Mucosa of rectum (tissue), 2 donors: ENCODE data around the gene NAIF1.
"Not testable (repeated sequence)": the region's sequence is repeated elsewhere in the genome, so short reads cannot be mapped to it uniquely, and the experiment has no call there.

Source experiments
- H3K27ac ChIP-seq, 2 donors: one replicate each; pipeline ENCODE4 v1.7.0; 2013; ENCODE audit warnings: inconsistent platforms in 2 of 2, low read depth in 2 of 2, low read length in 2 of 2
- H3K27me3 ChIP-seq, 2 donors: one replicate each; pipeline ENCODE4 v1.7.0; 2013; ENCODE audit warnings: low read length in 2 of 2; ENCODE audit not compliant: control insufficient read depth in 2 of 2, insufficient read depth in 2 of 2
- H3K36me3 ChIP-seq, 2 donors: one replicate each; pipeline ENCODE4 v1.7.0; 2013; ENCODE audit warnings: low read length in 2 of 2; ENCODE audit not compliant: control insufficient read depth in 2 of 2, insufficient read depth in 2 of 2
- H3K4me1 ChIP-seq, 2 donors: one replicate each; pipeline ENCODE4 v1.7.0; 2013; ENCODE audit warnings: low read length in 2 of 2, mild to moderate bottlenecking in 1 of 2; ENCODE audit not compliant: control insufficient read depth in 2 of 2, insufficient read depth in 2 of 2
- H3K4me3 ChIP-seq, 2 donors: one replicate each; pipeline ENCODE4 v1.7.0; 2013; ENCODE audit warnings: low read length in 2 of 2
- H3K9ac ChIP-seq, 2 donors: one replicate each; pipeline ENCODE4 v1.7.0; 2013; ENCODE audit warnings: low read length in 2 of 2, low read depth in 1 of 2, mild to moderate bottlenecking in 1 of 2
- H3K9me3 ChIP-seq, 2 donors: one replicate each; pipeline ENCODE4 v1.7.0; 2013; ENCODE audit warnings: low read length in 2 of 2; ENCODE audit not compliant: control insufficient read depth in 2 of 2
- donor health status: healthy.
- donor health status: Normal muscosa, but diverticular disease.

NAIF1 gene

GRCh38 chr9:128027705-128028104 lies 39.4 kb downstream of the NAIF1 start:
- H3K9me3 ChIP-seq = no peaks in the 10 kb centered on the region

GRCh38 chr9:128026773-128027541 lies 40.2 kb downstream of the NAIF1 start:
- Histone ChIP-seq H3K36me3 (no peaks in the 10 kb centered on the region), H3K27me3 (no peaks in the 10 kb centered on the region), H3K9ac (no peak overlapping the region), H3K27ac (peak overlapping the region; percentile 17 to 85), H3K9me3 (no peaks in the 10 kb centered on the region), H3K4me3 (no peak overlapping the region), H3K4me1 (peaks cover 0 to 10% of the 10 kb centered on the region in 2 donors)

More at GRCh38 chr9:128027705-128028104, 39.4 kb downstream of the NAIF1 start:
- H3K4me1 ChIP-seq = peaks cover 0 to 10% of the 10 kb centered on the region in 2 donors
- H3K9ac ChIP-seq = no peak overlapping the region
- no peaks in the 10 kb centered on the region for H3K36me3 ChIP-seq
- no peaks in the 10 kb centered on the region for H3K27me3 ChIP-seq
- H3K4me3 ChIP-seq = no peak overlapping the region
- peak overlapping the region in 1 of 2 donors; percentile 5 for H3K27ac ChIP-seq

- Histone ChIP-seq H3K27ac (peak overlapping the region; percentile 17 to 85), H3K4me1 (peaks cover 0 to 10% of the 10 kb centered on the region in 2 donors), H3K4me3 (no peak overlapping the region)
Measured at GRCh38 chr9:128026255-128026772, 40.8 kb downstream of the NAIF1 start.

GRCh38 chr9:128025736-128026135 lies 41.4 kb downstream of the NAIF1 start:
- Histone ChIP-seq H3K4me1 (peaks cover 0 to 10% of the 10 kb centered on the region in 2 donors), H3K4me3 (no peak overlapping the region), H3K36me3 (no peaks in the 10 kb centered on the region), H3K9ac (peak overlapping the region in 1 of 2 donors; percentile 17), H3K27ac (peak overlapping the region in 1 of 2 donors; percentile 58), H3K9me3 (no peaks in the 10 kb centered on the region), H3K27me3 (no peaks in the 10 kb centered on the region)

More at GRCh38 chr9:128026255-128026772, 40.8 kb downstream of the NAIF1 start:
- no peaks in the 10 kb centered on the region for H3K27me3 ChIP-seq
- H3K9ac ChIP-seq = no peak overlapping the region
- H3K9me3 ChIP-seq = no peaks in the 10 kb centered on the region
- no peaks in the 10 kb centered on the region for H3K36me3 ChIP-seq

- Histone ChIP-seq H3K36me3 (no peaks in the 10 kb centered on the region), H3K27me3 (no peaks in the 10 kb centered on the region), H3K9ac (no peak overlapping the region), H3K9me3 (no peaks in the 10 kb centered on the region), H3K4me1 (peaks cover 0 to 10% of the 10 kb centered on the region in 2 donors), H3K27ac (peak overlapping the region in 1 of 2 donors; percentile 58), H3K4me3 (no peak overlapping the region)
Measured at GRCh38 chr9:128024761-128025308, 42.3 kb downstream of the NAIF1 start.

GRCh38 chr9:128023671-128024070 lies 43.4 kb downstream of the NAIF1 start:
- H3K4me3 ChIP-seq, H3K27ac ChIP-seq, H3K4me1 ChIP-seq, H3K27me3 ChIP-seq, H3K36me3 ChIP-seq, H3K9ac ChIP-seq, H3K9me3 ChIP-seq: not testable (repeated sequence)

GRCh38 chr9:128022886-128023285 lies 44.2 kb downstream of the NAIF1 start:
- no peak overlapping the region for H3K4me3 ChIP-seq
- no peaks in the 10 kb centered on the region for H3K36me3 ChIP-seq
- no peaks in the 10 kb centered on the region for H3K9me3 ChIP-seq
- no peak overlapping the region for H3K27ac ChIP-seq
- H3K27me3 ChIP-seq = no peaks in the 10 kb centered on the region
- H3K4me1 ChIP-seq = peaks cover 0 to 10% of the 10 kb centered on the region in 2 donors
- H3K9ac ChIP-seq = no peak overlapping the region

- H3K9ac ChIP-seq = no peak overlapping the region
- peaks cover 0 to 4% of the 10 kb centered on the region in 2 donors for H3K4me1 ChIP-seq
- H3K9me3 ChIP-seq = no peaks in the 10 kb centered on the region
- no peaks in the 10 kb centered on the region for H3K36me3 ChIP-seq
- H3K4me3 ChIP-seq = no peak overlapping the region
- H3K27me3 ChIP-seq = no peaks in the 10 kb centered on the region
- no peak overlapping the region for H3K27ac ChIP-seq
Measured at GRCh38 chr9:128021098-128021497, 46.0 kb downstream of the NAIF1 start.

GRCh38 chr9:128020692-128021091 lies 46.4 kb downstream of the NAIF1 start:
- H3K4me1 ChIP-seq = peaks cover 0 to 4% of the 10 kb centered on the region in 2 donors
- H3K9me3 ChIP-seq = no peaks in the 10 kb centered on the region
- H3K27ac ChIP-seq = no peak overlapping the region
- no peaks in the 10 kb centered on the region for H3K36me3 ChIP-seq
- H3K9ac ChIP-seq = no peak overlapping the region
- no peaks in the 10 kb centered on the region for H3K27me3 ChIP-seq
- H3K4me3 ChIP-seq = no peak overlapping the region

- H3K4me1 ChIP-seq = no peaks in the 10 kb centered on the region
- H3K27ac ChIP-seq = no peak overlapping the region
- no peak overlapping the region for H3K9ac ChIP-seq
- H3K4me3 ChIP-seq = no peak overlapping the region
- H3K9me3 ChIP-seq = no peaks in the 10 kb centered on the region
- no peaks in the 10 kb centered on the region for H3K27me3 ChIP-seq
- H3K36me3 ChIP-seq = no peaks in the 10 kb centered on the region
Measured at GRCh38 chr9:128015696-128016095, 51.4 kb downstream of the NAIF1 start.
